ENCODE results near the gene ANO1. TPM values are rescaled to one million over a fixed set of nuclear protein-coding genes. Genes with fewer than 3 reads are reported as not detected.

ANO1 gene
- total RNA-seq, 1 experiment from 2014 or later = 184 TPM

GRCh38 chr11:70084046-70084984 is 6.2 kb downstream of the ANO1 start:
- Histone ChIP-seq H2AFZ (ENCODE audit: low read length) (no peak overlapping the region), H4K20me1 (ENCODE audit: low read length) (peaks cover 23% of the 10 kb centered on the region; the same call in 1 of the 2 replicates), H3K4me2 (ENCODE audit: low read length) (no peak overlapping the region), H3K79me2 (ENCODE audit: low read length) (peaks cover 95% of the 10 kb centered on the region), H3K4me1 (ENCODE audit: insufficient read depth, low read length) (peaks cover 42% of the 10 kb centered on the region), H3K9me2 (replicated peaks; ENCODE audit: low read length) (no peaks in the 10 kb centered on the region), H3K4me3 (ENCODE audit: low read length) (no peak overlapping the region), H3K27ac (ENCODE audit: low read length) (no peak overlapping the region), H3K9ac (ENCODE audit: low read length) (no peak overlapping the region), H3K36me3 (ENCODE audit: low read depth, low read length) (peaks cover 56% of the 10 kb centered on the region), H3K9me3 (ENCODE audit: low read length) (no peaks in the 10 kb centered on the region), H3K27me3 (ENCODE audit: low read length) (no peaks in the 10 kb centered on the region), H3F3A (ENCODE audit: low read length, unreplicated experiment) (peaks cover 6% of the 10 kb centered on the region)
- TF ChIP-seq EZH2 (IDR thresholded peaks at IDR 0.05; ENCODE audit: low read length, unreplicated experiment) (no peak), EZH2phosphoT487 (IDR thresholded peaks at IDR 0.05; ENCODE audit: borderline replicate concordance, low read length) (no peak), CTCF (conservative IDR thresholded peaks at IDR 0.05; ENCODE audit: low read depth, low read length) (no peak)
- DNase-seq (no peak), ATAC-seq (no peak)
- CTCF ChIA-PET = no interaction called here
- BruUV-seq (replicated peaks) = no TSS peak
- POLR2A ChIA-PET (ENCODE audit: unreplicated experiment) = no interaction called here
- intact Hi-C loops (cut with micrococcal nuclease) = loop anchor here (5.0 to 10.0 kb wide), 3 partner anchors 73 to 167 kb away; no protein-coding TSS in a partner anchor

GRCh38 chr11:70085815-70086769 is 8.0 kb downstream of the ANO1 start:
- ATAC-seq = no peak
- Histone ChIP-seq H3K36me3 (ENCODE audit: low read depth, low read length) (peaks cover 68% of the 10 kb centered on the region), H3F3A (ENCODE audit: low read length, unreplicated experiment) (no peaks in the 10 kb centered on the region), H3K9ac (ENCODE audit: low read length) (no peak overlapping the region), H4K20me1 (ENCODE audit: low read length) (peaks cover 36% of the 10 kb centered on the region; the same call in 1 of the 2 replicates), H3K79me2 (ENCODE audit: low read length) (peaks cover 96% of the 10 kb centered on the region), H3K9me3 (ENCODE audit: low read length) (no peaks in the 10 kb centered on the region), H3K9me2 (replicated peaks; ENCODE audit: low read length) (no peaks in the 10 kb centered on the region), H3K27ac (ENCODE audit: low read length) (no peak overlapping the region), H3K4me1 (ENCODE audit: insufficient read depth, low read length) (peaks cover 24% of the 10 kb centered on the region), H3K27me3 (ENCODE audit: low read length) (no peaks in the 10 kb centered on the region), H3K4me2 (ENCODE audit: low read length) (no peak overlapping the region), H3K4me3 (ENCODE audit: low read length) (no peak overlapping the region), H2AFZ (ENCODE audit: low read length) (no peak overlapping the region)
- POLR2A ChIA-PET (ENCODE audit: unreplicated experiment) = no interaction called here
- no TSS peak for BruUV-seq (replicated peaks)
- no peak for DNase-seq
- intact Hi-C loops (cut with micrococcal nuclease) = loop anchor here (10.0 kb wide), 1 partner anchor 109 kb away; no protein-coding TSS in a partner anchor
- TF ChIP-seq EZH2 (IDR thresholded peaks at IDR 0.05; ENCODE audit: low read length, unreplicated experiment) (no peak), EZH2phosphoT487 (IDR thresholded peaks at IDR 0.05; ENCODE audit: borderline replicate concordance, low read length) (no peak), CTCF (conservative IDR thresholded peaks at IDR 0.05; ENCODE audit: low read depth, low read length) (no peak)
- CTCF ChIA-PET = no interaction called here

All from PC-3 (cell line).